Mucosa of descending colon (tissue), 3 donors: ENCODE measurements around the gene AKAP6. TPM values are rescaled to one million over a fixed set of nuclear protein-coding genes. Genes with fewer than 3 reads are reported as not detected.

ENCODE experiments used
- ATAC-seq: fragments of 200-7000 bp; cut with Tn5 transposase; one replicate; pipeline ENCODE4 v1.9.1; 2020; ENCODE audit warnings: mild to moderate bottlenecking, moderate library complexity
- DNase-seq, 3 donors: peaks; one replicate each; pipeline ENCODE4 v3.0.0-alpha.2; 2020
- H3K36me3 ChIP-seq: fragments of 200-600 bp; one replicate; pipeline ENCODE4 v1.8.0; 2021; ENCODE audit warnings: low read depth, mild to moderate bottlenecking
- H3K4me1 ChIP-seq: fragments of 200-600 bp; one replicate; pipeline ENCODE4 v1.8.0; 2021; ENCODE audit warnings: low read depth, mild to moderate bottlenecking
- H3K4me3 ChIP-seq: fragments of 200-600 bp; one replicate; pipeline ENCODE4 v1.8.0; 2021; ENCODE audit warnings: mild to moderate bottlenecking
- H3K9me3 ChIP-seq: fragments of 200-600 bp; one replicate; pipeline ENCODE4 v1.8.0; 2021; ENCODE audit warnings: mild to moderate bottlenecking
- intact Hi-C, 2 donors: fragments of 100-400 bp; cut with DNase I in 1 of 2; cut with micrococcal nuclease in 1 of 2; formaldehyde crosslinking; loops; one replicate each; pipeline versions ENCODE4 v1.11.0 to v1.11.1; 2022; cut with DNase I, micrococcal nuclease
- total RNA-seq, 3 donors: library from RNA; stranded (reverse); fragmentation: NEBNext Ultra II Directional in 2 of 3; extraction: Animal tissue kit (Norgen Biotek cat#: 25700) in 2 of 3; gene quantifications; one replicate each; pipeline versions ENCODE4 v1.2.1 to v1.2.4, GENCODE V29; 2021 to 2023
- TF ChIP-seq, protein P1 (sequence below): fragments of 200-600 bp; IDR thresholded peaks from one replicate; pipeline ENCODE4 v1.8.0; 2022; ENCODE audit warnings: antibody characterized with exemption, mild to moderate bottlenecking
- donor health status: DM: no; HTN: no; CAD: no; lungs with moderate emphysema.
- donor health status: DM: no; HTN: no; CAD: no.
- donor health status: DM: no; HTN: yes; CAD: no.

The AKAP6 gene
- total RNA-seq, 3 donors from 2014 or later, result 4.2 to 30.8 (median 5.4) TPM

DNA sequence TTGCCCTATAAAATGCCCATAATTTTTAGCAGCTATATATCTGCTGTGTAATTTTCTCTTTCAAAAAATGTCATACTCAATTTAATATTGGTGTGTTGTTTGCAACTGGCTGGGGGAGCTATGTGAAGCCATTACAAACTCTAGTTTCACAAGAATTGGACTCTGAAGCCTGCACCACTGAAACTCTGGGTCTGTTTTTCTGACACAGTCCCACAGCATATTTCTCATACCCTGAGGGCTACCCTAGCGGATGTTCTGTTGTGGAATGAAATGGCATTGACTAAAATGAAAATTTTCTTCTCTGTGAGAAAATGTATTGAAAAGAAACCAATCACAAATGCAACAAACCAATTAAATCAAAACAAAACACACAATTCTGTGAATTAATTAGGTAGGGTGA, 325.0 kb downstream of the AKAP6 start:
- no peak for ATAC-seq
- no peak for DNase-seq
- no peak overlapping the region for H3K4me3 ChIP-seq
- TF ChIP-seq, protein P1, sequence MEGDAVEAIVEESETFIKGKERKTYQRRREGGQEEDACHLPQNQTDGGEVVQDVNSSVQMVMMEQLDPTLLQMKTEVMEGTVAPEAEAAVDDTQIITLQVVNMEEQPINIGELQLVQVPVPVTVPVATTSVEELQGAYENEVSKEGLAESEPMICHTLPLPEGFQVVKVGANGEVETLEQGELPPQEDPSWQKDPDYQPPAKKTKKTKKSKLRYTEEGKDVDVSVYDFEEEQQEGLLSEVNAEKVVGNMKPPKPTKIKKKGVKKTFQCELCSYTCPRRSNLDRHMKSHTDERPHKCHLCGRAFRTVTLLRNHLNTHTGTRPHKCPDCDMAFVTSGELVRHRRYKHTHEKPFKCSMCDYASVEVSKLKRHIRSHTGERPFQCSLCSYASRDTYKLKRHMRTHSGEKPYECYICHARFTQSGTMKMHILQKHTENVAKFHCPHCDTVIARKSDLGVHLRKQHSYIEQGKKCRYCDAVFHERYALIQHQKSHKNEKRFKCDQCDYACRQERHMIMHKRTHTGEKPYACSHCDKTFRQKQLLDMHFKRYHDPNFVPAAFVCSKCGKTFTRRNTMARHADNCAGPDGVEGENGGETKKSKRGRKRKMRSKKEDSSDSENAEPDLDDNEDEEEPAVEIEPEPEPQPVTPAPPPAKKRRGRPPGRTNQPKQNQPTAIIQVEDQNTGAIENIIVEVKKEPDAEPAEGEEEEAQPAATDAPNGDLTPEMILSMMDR, result no peak
- no peaks in the 10 kb centered on the region for H3K9me3 ChIP-seq
- H3K4me1 ChIP-seq, result no peaks in the 10 kb centered on the region
- intact Hi-C loops, result no loop called here
- no peaks in the 10 kb centered on the region for H3K36me3 ChIP-seq

DNA sequence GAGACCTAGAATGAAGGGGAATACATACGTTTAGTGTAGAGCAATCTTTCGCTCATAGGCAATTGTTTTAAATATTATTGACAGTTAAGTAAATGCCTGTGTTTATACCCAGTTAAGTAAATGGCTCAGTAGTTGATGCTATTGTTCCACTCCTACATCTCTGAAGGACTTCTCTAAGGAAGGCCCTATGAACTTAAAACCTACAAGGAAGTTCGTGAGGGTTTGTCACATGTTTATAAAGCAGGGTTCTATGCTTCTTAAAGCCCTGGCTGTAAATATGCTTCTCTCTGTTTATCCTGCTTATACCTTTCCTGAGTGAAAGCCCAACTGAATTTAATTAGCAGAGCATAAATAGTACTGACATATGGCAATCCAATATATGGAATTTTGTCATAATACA, 327.5 kb downstream of the AKAP6 start:
- Histone ChIP-seq H3K4me3 (no peak overlapping the region), H3K36me3 (no peaks in the 10 kb centered on the region), H3K9me3 (no peaks in the 10 kb centered on the region), H3K4me1 (no peaks in the 10 kb centered on the region)
- ATAC-seq (no peak), DNase-seq (no peak)
- TF ChIP-seq, protein P1, result no peak
- intact Hi-C loops, result no loop called here

DNA sequence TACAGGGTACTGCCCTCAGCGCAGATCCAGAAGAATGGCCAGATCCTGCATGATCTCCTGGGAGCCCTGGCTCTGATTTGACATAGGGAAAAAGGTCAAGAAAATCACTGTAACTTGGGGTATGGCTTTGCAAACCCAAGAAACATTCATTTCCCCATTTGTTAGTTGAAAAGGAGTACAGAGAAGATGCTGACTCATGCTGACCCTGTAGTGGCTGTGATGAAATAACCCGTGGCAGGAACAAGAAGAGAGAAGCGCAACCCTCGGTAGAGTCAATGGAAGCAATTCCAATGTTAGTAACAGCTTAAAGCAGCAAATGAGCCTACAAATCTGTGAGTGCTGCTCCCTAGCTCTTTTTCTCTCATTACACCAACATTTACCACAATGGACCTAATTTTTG, 328.0 kb downstream of the AKAP6 start:
- no peaks in the 10 kb centered on the region for H3K4me1 ChIP-seq
- ATAC-seq (peak; percentile 43), DNase-seq (peak in 1 of 3 donors; percentile 34)
- no peaks in the 10 kb centered on the region for H3K36me3 ChIP-seq
- H3K4me3 ChIP-seq, result no peak overlapping the region
- TF ChIP-seq, protein P1, result no peak
- intact Hi-C loops, result no loop called here
- H3K9me3 ChIP-seq, result no peaks in the 10 kb centered on the region

DNA sequence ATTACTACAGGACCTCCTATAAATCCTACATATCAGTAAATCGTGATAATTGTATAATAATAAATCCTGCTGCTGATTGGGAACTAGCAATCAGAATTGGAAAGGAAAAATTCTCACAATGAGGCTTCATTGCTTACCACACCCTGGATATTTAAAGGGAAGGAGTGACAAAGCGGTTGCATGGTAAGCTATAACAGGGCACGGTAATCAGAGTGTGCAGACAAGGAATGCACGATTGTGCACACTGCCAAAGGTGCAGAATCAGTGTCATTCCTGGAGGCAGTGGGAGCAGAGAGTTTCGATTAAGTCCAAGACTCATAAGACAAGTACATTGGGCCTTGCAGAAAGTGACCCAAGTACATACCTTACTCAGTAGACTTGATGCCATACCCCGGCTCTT, 332.1 kb downstream of the AKAP6 start:
- TF ChIP-seq, protein P1, result no peak
- no peaks in the 10 kb centered on the region for H3K9me3 ChIP-seq
- no peak for ATAC-seq
- H3K36me3 ChIP-seq, result no peaks in the 10 kb centered on the region
- H3K4me3 ChIP-seq, result no peak overlapping the region
- intact Hi-C loops, result no loop called here
- no peaks in the 10 kb centered on the region for H3K4me1 ChIP-seq
- no peak for DNase-seq

DNA sequence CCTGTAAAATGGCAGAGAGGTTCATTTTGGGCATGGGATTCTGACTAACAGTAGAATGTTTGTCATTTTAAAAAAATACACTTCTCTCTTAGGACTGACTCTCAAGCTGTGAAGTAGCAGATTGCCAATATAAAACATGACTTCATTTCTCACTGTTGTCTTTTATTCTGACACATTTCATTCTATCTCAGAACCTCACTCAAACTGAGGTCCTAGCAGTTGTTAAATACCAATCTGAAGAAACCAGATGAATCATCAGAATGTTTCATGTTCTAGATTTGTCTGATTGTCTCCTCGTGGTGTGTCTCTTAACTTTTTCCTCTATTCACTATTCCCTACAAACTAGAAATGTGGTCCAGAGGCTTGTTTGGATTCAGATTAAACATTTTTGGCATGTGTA, 333.1 kb downstream of the AKAP6 start:
- intact Hi-C loops, result no loop called here
- no peak for DNase-seq
- no peak overlapping the region for H3K4me3 ChIP-seq

DNA sequence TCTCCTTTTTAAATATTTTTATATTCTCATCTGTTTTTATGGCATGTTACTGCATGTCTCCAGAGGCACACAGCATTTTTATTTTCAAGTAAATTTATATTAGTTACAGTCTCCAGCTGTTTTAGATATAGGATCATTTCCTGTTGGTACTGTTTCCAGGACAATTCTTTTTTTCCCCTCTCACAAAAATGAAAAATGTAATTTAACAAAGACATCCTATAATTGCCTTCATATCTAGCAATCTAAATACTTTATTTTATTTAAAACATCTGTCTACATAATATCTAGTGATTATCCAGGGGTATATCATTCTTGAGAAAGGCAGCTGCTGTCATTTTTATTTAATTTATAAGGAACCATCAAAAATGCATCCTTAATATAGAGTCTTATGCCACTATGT, 337.2 kb downstream of the AKAP6 start:
- intact Hi-C loops, result no loop called here
- no peak for ATAC-seq
- no peak for DNase-seq
- Histone ChIP-seq H3K4me1 (no peaks in the 10 kb centered on the region), H3K4me3 (no peak overlapping the region), H3K36me3 (no peaks in the 10 kb centered on the region), H3K9me3 (no peaks in the 10 kb centered on the region)
- TF ChIP-seq, protein P1, result no peak

More for the DNA sequence above, 333.1 kb downstream of the AKAP6 start:
- no peak for ATAC-seq
- no peaks in the 10 kb centered on the region for H3K4me1 ChIP-seq
- H3K9me3 ChIP-seq, result no peaks in the 10 kb centered on the region
- no peaks in the 10 kb centered on the region for H3K36me3 ChIP-seq
- TF ChIP-seq, protein P1, result no peak
